ENCODE measurements around the gene ZFYVE26. TPM values are rescaled to one million over a fixed set of nuclear protein-coding genes. Genes with fewer than 3 reads are reported as not detected.

Gene ZFYVE26
- total and polyA plus RNA-seq, 2 of the 8 experiments (the other 6 are each of a cell fraction or from before 2014, with no cell fraction given), result 13.0 to 23.3 TPM

DNA sequence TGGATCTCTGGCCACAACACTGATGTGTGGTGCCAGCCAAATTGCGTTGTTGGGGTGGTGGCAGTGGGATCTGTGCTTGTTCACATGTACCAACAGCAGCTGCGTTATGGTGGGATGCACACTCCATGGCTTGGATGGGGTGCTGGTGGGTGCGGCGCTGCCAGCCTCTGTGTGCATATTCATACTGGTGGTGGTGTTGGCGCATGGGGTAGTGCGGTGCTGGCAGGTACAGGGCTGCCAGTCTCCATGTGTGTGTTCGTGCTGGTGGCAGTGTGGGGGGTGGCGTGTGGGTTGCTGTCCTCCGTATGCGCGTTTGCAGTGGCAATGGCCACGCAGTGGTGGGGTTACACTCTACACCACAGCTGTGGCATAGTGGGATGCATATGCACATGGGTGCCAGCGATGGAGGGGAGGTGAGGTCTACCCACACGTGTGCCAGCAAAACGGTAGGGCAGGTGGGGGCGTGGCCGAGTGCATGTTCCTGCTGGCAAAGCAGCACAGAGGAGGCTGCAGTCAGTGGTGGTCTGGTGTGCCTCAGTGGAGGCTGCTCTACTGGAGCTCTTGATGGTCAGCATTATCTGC, 29.7 kb upstream of the ZFYVE26 start (continued):
- TF ChIP-seq, protein P1, sequence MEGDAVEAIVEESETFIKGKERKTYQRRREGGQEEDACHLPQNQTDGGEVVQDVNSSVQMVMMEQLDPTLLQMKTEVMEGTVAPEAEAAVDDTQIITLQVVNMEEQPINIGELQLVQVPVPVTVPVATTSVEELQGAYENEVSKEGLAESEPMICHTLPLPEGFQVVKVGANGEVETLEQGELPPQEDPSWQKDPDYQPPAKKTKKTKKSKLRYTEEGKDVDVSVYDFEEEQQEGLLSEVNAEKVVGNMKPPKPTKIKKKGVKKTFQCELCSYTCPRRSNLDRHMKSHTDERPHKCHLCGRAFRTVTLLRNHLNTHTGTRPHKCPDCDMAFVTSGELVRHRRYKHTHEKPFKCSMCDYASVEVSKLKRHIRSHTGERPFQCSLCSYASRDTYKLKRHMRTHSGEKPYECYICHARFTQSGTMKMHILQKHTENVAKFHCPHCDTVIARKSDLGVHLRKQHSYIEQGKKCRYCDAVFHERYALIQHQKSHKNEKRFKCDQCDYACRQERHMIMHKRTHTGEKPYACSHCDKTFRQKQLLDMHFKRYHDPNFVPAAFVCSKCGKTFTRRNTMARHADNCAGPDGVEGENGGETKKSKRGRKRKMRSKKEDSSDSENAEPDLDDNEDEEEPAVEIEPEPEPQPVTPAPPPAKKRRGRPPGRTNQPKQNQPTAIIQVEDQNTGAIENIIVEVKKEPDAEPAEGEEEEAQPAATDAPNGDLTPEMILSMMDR (IDR thresholded peaks at IDR 0.05; ENCODE audit: control extremely low read depth in 1 of 3, insufficient read depth in 1 of 3, low read depth in 1 of 3, low read length in 3 of 3), result no peak

Measured in H1 (cell line).